OCI-LY1 (cell line): ENCODE data around the gene CXCR3.

Source experiments
- H2AFZ ChIP-seq: fragments of 200-600 bp; sonication (generic), shearing (Covaris generic); 2 replicates; pipeline ENCODE4 v1.6.0; 2014; ENCODE audit warnings: antibody characterized with exemption, mild to moderate bottlenecking, low read length
- H3F3A ChIP-seq: fragments of 200-600 bp; sonication (generic), shearing (Covaris generic); 2 replicates; pipeline ENCODE4 v1.6.0; 2014; ENCODE audit warnings: mild to moderate bottlenecking, antibody characterized with exemption, low read length, moderate library complexity; ENCODE audit not compliant: insufficient read depth
- H3K27ac ChIP-seq: fragments of 200-600 bp; sonication (generic); 2 replicates; pipeline ENCODE4 v1.5.1; 2014; ENCODE audit warnings: low read length, mixed run types, mild to moderate bottlenecking, low read depth; ENCODE audit not compliant: poor library complexity, severe bottlenecking
- H3K27me3 ChIP-seq: fragments of 200-600 bp; sonication (generic); 2 replicates; pipeline ENCODE4 v1.6.0; 2014; ENCODE audit warnings: antibody characterized with exemption, mild to moderate bottlenecking, low read length, moderate library complexity; ENCODE audit not compliant: insufficient read depth
- H3K36me3 ChIP-seq: fragments of 200-600 bp; sonication (generic); 2 replicates; pipeline ENCODE4 v1.6.1; 2014; ENCODE audit warnings: mild to moderate bottlenecking, antibody characterized with exemption, low read length, moderate library complexity, mixed read lengths; ENCODE audit not compliant: insufficient read depth
- H3K4me1 ChIP-seq: fragments of 200-600 bp; sonication (generic); 2 replicates; pipeline ENCODE4 v1.5.1; 2014; ENCODE audit warnings: mild to moderate bottlenecking, low read length, moderate library complexity; ENCODE audit not compliant: insufficient read depth, severe bottlenecking
- H3K4me2 ChIP-seq: fragments of 200-600 bp; sonication (generic), shearing (Covaris generic); 2 replicates; pipeline ENCODE4 v1.6.1; 2014; ENCODE audit warnings: low read length
- H3K4me3 ChIP-seq: fragments of 200-600 bp; sonication (generic); 2 replicates; pipeline ENCODE4 v1.5.1; 2014; ENCODE audit warnings: low read length, low read depth, mild to moderate bottlenecking, mixed read lengths; ENCODE audit not compliant: poor library complexity, severe bottlenecking
- H3K79me2 ChIP-seq: fragments of 200-600 bp; shearing (Covaris generic); 2 replicates; pipeline ENCODE4 v1.6.1; 2016; ENCODE audit warnings: mixed run types, low read length, mixed read lengths; ENCODE audit not compliant: insufficient read depth
- H3K9ac ChIP-seq: fragments of 200-600 bp; sonication (generic), shearing (Covaris generic); 2 replicates; pipeline ENCODE4 v1.6.1; 2014; ENCODE audit warnings: mild to moderate bottlenecking, low read length, mixed read lengths
- H3K9me2 ChIP-seq: fragments of 200-600 bp; sonication (generic), shearing (Covaris generic); 2 replicates; pipeline ENCODE4 v1.6.1; 2014; ENCODE audit warnings: low read depth, mild to moderate bottlenecking, low read length, mixed read lengths
- H3K9me3 ChIP-seq: fragments of 200-600 bp; shearing (Covaris generic); 2 replicates; pipeline ENCODE4 v1.6.1; 2014; ENCODE audit warnings: low read length, mixed read lengths
- H4K20me1 ChIP-seq: fragments of 200-600 bp; sonication (generic), shearing (Covaris generic); 2 replicates; pipeline ENCODE4 v1.6.0; 2016; ENCODE audit warnings: mild to moderate bottlenecking, low read length; ENCODE audit not compliant: insufficient read depth
- CTCF ChIP-seq: fragments of 200-600 bp; sonication (generic), shearing (Covaris generic); IDR thresholded peaks from 2 replicates; pipeline ENCODE4 v1.5.1; 2017; ENCODE audit warnings: mild to moderate bottlenecking, antibody characterized with exemption, low read length, moderate library complexity, mixed read lengths
- EZH2 ChIP-seq: fragments of 200-600 bp; sonication (generic), shearing (Covaris generic); IDR thresholded peaks from 2 replicates; pipeline ENCODE4 v1.8.0; 2017; ENCODE audit warnings: borderline replicate concordance, mixed run types, mild to moderate bottlenecking, antibody characterized with exemption, low read length, moderate library complexity, mixed read lengths

The CXCR3 gene

GRCh38 chrX:71579136-71579989 is 38.9 kb downstream of the CXCR3 start:
- Histone ChIP-seq H3K36me3 (peaks cover 27% of the 10 kb centered on the region), H3K9ac (no peak overlapping the region), H3K9me2 (no peaks in the 10 kb centered on the region), H3F3A (no peaks in the 10 kb centered on the region), H3K27ac (no peak overlapping the region), H3K79me2 (no peaks in the 10 kb centered on the region), H3K9me3 (no peaks in the 10 kb centered on the region), H3K4me2 (no peak overlapping the region), H3K4me3 (no peak overlapping the region), H4K20me1 (no peaks in the 10 kb centered on the region), H2AFZ (no peak overlapping the region), H3K27me3 (no peaks in the 10 kb centered on the region), H3K4me1 (no peaks in the 10 kb centered on the region)
- TF ChIP-seq EZH2 (no peak), CTCF (no peak)

- Histone ChIP-seq H3K9ac (no peak within 1 kb of the TSS), H3F3A (no peaks in the 10 kb centered on the region), H3K4me1 (no peaks in the 10 kb centered on the region), H3K27ac (no peak within 1 kb of the TSS), H2AFZ (no peak within 1 kb of the TSS), H4K20me1 (no peaks in the 10 kb centered on the region), H3K27me3 (no peaks in the 10 kb centered on the region), H3K9me3 (no peaks in the 10 kb centered on the region), H3K4me3 (no peak within 1 kb of the TSS), H3K79me2 (no peaks in the 10 kb centered on the region), H3K36me3 (peaks cover 36% of the 10 kb centered on the region), H3K4me2 (no peak within 1 kb of the TSS), H3K9me2 (no peaks in the 10 kb centered on the region)
- TF ChIP-seq EZH2 (no peak), CTCF (no peak)
Observed at GRCh38 chrX:71578253-71579135, 39.8 kb downstream of the CXCR3 start, which contains the start of gene GCNA. GCNA (plus strand) TSS chrX:71578437; CDS start chrX:71580822, 2,385 bp downstream.

GRCh38 chrX:71577682-71578081 is 40.6 kb downstream of the CXCR3 start:
- no peak for TF ChIP-seq EZH2
- TF ChIP-seq CTCF = no peak
- no peaks in the 10 kb centered on the region for H3K27me3 ChIP-seq
- H3K36me3 ChIP-seq = peaks cover 44% of the 10 kb centered on the region
- H3K9ac ChIP-seq = no peak overlapping the region
- H3F3A ChIP-seq = no peaks in the 10 kb centered on the region
- H4K20me1 ChIP-seq = no peaks in the 10 kb centered on the region
- H3K9me2 ChIP-seq = no peaks in the 10 kb centered on the region
- H2AFZ ChIP-seq = no peak overlapping the region
- H3K4me3 ChIP-seq = no peak overlapping the region
- H3K79me2 ChIP-seq = no peaks in the 10 kb centered on the region
- no peak overlapping the region for H3K4me2 ChIP-seq
- no peaks in the 10 kb centered on the region for H3K9me3 ChIP-seq
- no peak overlapping the region for H3K27ac ChIP-seq
- H3K4me1 ChIP-seq = no peaks in the 10 kb centered on the region
